Keratinocyte (primary cell): ENCODE data around the gene TOMM40. TPM values are rescaled to one million over a fixed set of nuclear protein-coding genes. Genes with fewer than 3 reads are reported as not detected.

Experiments used
- DNase-seq: peaks from one replicate; pipeline ENCODE4 v3.0.0-alpha.2; 2011; ENCODE audit warnings: low read depth, missing footprints, low spot score
- FAIRE-seq: peaks from 2 replicates; lab custom pipeline; 2011; peaks lifted over from hg19 to GRCh38; lab: Jason Lieb, UNC
- H2AFZ ChIP-seq: 2 replicates; pipeline ENCODE4 v1.6.0; 2012; ENCODE audit warnings: low read length, control low read depth, inconsistent platforms; ENCODE audit not compliant: control insufficient read depth
- H3K27ac ChIP-seq: 2 replicates; pipeline ENCODE4 v1.5.1; 2011; ENCODE audit warnings: low read length; ENCODE audit not compliant: control insufficient read depth, insufficient read depth
- H3K27me3 ChIP-seq: 3 replicates; pipeline ENCODE4 v1.6.0; 2011; ENCODE audit warnings: low read length; ENCODE audit not compliant: control insufficient read depth, insufficient read depth; ENCODE audit errors: extremely low read depth
- H3K36me3 ChIP-seq, 2 experiments: 2 replicates in 1 of 2; 3 replicates in 1 of 2; pipeline ENCODE4 v1.5.1; 2011; ENCODE audit warnings: low read length in 2 of 2, mild to moderate bottlenecking in 1 of 2; ENCODE audit not compliant: control insufficient read depth in 2 of 2, insufficient read depth in 2 of 2; ENCODE audit errors: extremely low read depth in 1 of 2
- H3K4me1 ChIP-seq: 3 replicates; pipeline ENCODE4 v1.5.1; 2011; ENCODE audit warnings: low read length; ENCODE audit not compliant: control insufficient read depth, insufficient read depth; ENCODE audit errors: extremely low read depth
- H3K4me2 ChIP-seq: 3 replicates; pipeline ENCODE4 v1.6.0; 2011; ENCODE audit warnings: low read depth, low read length; ENCODE audit not compliant: control insufficient read depth, insufficient read depth; ENCODE audit errors: extremely low read depth
- H3K4me3 ChIP-seq, 3 experiments: fragments of 200-600 bp in 1 of 3; sonication (generic) in 1 of 3; 2 replicates in 2 of 3; 3 replicates in 1 of 3; pipeline ENCODE4 v1.5.1; 2011 to 2016; ENCODE audit warnings: low read length in 3 of 3, mild to moderate bottlenecking in 3 of 3, control low read depth in 2 of 3, inconsistent platforms in 1 of 3, low read depth in 1 of 3, mixed read lengths in 1 of 3, mixed run types in 1 of 3, moderate library complexity in 1 of 3; ENCODE audit not compliant: control insufficient read depth in 2 of 3, insufficient read depth in 2 of 3; ENCODE audit errors: extremely low read depth in 1 of 3
- H3K79me2 ChIP-seq: 2 replicates; pipeline ENCODE4 v1.6.0; 2012; ENCODE audit warnings: low read length; ENCODE audit not compliant: control insufficient read depth, insufficient read depth
- H3K9ac ChIP-seq: 3 replicates; pipeline ENCODE4 v1.6.0; 2011; ENCODE audit warnings: low read length; ENCODE audit not compliant: control insufficient read depth, insufficient read depth; ENCODE audit errors: extremely low read depth
- H3K9me1 ChIP-seq: 3 replicates; pipeline ENCODE4 v1.6.0; 2011; ENCODE audit warnings: low read length; ENCODE audit not compliant: control insufficient read depth, insufficient read depth; ENCODE audit errors: extremely low read depth
- H3K9me3 ChIP-seq: 2 replicates; pipeline ENCODE4 v1.5.1; 2012; ENCODE audit warnings: low read depth, low read length; ENCODE audit not compliant: control insufficient read depth
- H4K20me1 ChIP-seq: 3 replicates; pipeline ENCODE4 v1.6.0; 2011; ENCODE audit warnings: low read length; ENCODE audit not compliant: control insufficient read depth, insufficient read depth; ENCODE audit errors: extremely low read depth
- EZH2 ChIP-seq: IDR thresholded peaks from one replicate; pipeline ENCODE4 v1.6.1; 2012; ENCODE audit warnings: inconsistent platforms, mild to moderate bottlenecking, low read length, moderate library complexity
- dilution Hi-C: fragments of 300-500 bp; cut with MboI; formaldehyde crosslinking; loops from one replicate; pipeline ENCODE4 v1.7.0; 2020; ENCODE audit warnings: low sequenced_read_pairs; ENCODE audit not compliant: extremely low pct_ligation_motif_present
- polyA plus RNA-seq, 5 experiments: library from polyadenylated mRNA; depleted of rRNA in 3 of 5; stranded (reverse) in 3 of 5; stranded (forward) in 1 of 5; unstranded in 1 of 5; fragments of >200 nt; gene quantifications; 1 replicate in 1 of 5; 2 replicates in 3 of 5; 3 replicates in 1 of 5; pipeline versions ENCODE4 v1.2.1 to v1.2.3, GENCODE V29; 2011 to 2012; ENCODE audit warnings: missing spikeins in 2 of 5, low read depth in 1 of 5, low replicate concordance in 1 of 5
- TF ChIP-seq, protein P1 (sequence below), 3 experiments: IDR thresholded peaks in 1 of 3; conservative IDR thresholded peaks in 1 of 3; optimal IDR thresholded peaks in 1 of 3; 2 replicates in 2 of 3; 3 replicates in 1 of 3; pipeline versions ENCODE3 to v1.5.1; 2011; ENCODE audit warnings: low read length in 3 of 3, mild to moderate bottlenecking in 3 of 3, moderate library complexity in 2 of 3, control low read depth in 1 of 3, inconsistent platforms in 1 of 3; ENCODE audit not compliant: insufficient read depth in 2 of 3; ENCODE audit errors: extremely low read depth in 1 of 3

The TOMM40 gene
- polyA plus RNA-seq, 1 donor (not counting 4 experiments of a cell fraction or from before 2014, with no cell fraction given), result 46.9 TPM

DNA sequence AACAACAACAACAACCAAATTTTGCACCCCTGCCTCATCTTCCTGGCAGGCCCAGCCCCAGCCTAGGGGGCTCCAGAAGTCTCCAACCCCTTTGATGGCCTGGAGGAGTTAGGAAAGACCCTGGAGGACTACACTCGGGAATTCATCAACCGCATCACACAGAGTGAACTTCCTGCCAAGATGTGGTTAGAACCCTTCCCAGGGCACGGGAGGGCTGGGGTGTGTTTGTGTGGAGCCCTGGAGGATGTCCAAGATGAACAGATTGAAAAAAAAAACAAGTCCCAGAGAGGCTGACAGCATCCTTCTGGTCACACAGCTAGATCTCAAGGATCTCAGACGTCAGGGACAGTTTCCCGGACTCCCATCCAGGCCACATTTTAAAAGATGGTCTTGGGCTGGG, 36.7 kb downstream of the TOMM40 start:
- Histone ChIP-seq H3K4me1 (peaks cover 4% of the 10 kb centered on the region), H3K4me2 (no peak overlapping the region), H3K9me3 (no peaks in the 10 kb centered on the region), H4K20me1 (no peaks in the 10 kb centered on the region), H3K36me3 (no peaks in the 10 kb centered on the region), H3K4me3 (no peak overlapping the region), H3K27ac (no peak overlapping the region), H3K9me1 (no peaks in the 10 kb centered on the region), H3K79me2 (no peaks in the 10 kb centered on the region), H3K9ac (no peak overlapping the region), H3K27me3 (peaks cover 4% of the 10 kb centered on the region), H2AFZ (no peak overlapping the region)
- DNase-seq, result no peak
- FAIRE-seq, result no peak
- dilution Hi-C loops, result no loop called here
- TF ChIP-seq, protein P1, sequence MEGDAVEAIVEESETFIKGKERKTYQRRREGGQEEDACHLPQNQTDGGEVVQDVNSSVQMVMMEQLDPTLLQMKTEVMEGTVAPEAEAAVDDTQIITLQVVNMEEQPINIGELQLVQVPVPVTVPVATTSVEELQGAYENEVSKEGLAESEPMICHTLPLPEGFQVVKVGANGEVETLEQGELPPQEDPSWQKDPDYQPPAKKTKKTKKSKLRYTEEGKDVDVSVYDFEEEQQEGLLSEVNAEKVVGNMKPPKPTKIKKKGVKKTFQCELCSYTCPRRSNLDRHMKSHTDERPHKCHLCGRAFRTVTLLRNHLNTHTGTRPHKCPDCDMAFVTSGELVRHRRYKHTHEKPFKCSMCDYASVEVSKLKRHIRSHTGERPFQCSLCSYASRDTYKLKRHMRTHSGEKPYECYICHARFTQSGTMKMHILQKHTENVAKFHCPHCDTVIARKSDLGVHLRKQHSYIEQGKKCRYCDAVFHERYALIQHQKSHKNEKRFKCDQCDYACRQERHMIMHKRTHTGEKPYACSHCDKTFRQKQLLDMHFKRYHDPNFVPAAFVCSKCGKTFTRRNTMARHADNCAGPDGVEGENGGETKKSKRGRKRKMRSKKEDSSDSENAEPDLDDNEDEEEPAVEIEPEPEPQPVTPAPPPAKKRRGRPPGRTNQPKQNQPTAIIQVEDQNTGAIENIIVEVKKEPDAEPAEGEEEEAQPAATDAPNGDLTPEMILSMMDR (optimal IDR thresholded peaks at IDR 0.05 in 1 of 3, IDR thresholded peaks at IDR 0.05 in 1 of 3, conservative IDR thresholded peaks at IDR 0.05 in 1 of 3; ENCODE audit: extremely low read depth in 1 of 3, insufficient read depth in 2 of 3, low read length in 3 of 3), result no peak
- TF ChIP-seq EZH2, result no peak

DNA sequence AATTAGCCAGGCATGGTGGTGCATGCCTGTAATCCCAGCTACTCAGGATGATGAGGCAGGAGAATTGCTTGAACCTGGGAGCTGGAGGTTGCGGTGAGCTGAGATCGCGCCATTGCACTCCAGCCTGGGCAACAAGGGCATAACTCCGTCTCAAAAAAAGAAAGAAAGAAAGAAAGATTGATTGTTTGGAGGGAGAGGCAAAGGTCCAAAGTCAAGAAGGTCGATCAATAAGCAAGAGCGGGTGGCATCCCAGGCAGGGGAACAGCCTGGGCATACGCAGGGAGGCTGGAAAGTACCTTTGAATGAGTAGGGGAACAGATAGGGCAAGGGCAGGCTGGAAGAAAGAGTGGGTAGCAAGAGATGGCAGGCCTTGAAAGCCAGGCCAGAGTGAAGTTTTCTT, 39.0 kb downstream of the TOMM40 start:
- Histone ChIP-seq H3K4me3 (no peak overlapping the region), H3K9me3 (no peaks in the 10 kb centered on the region), H3K79me2 (no peaks in the 10 kb centered on the region), H3K9me1 (no peaks in the 10 kb centered on the region), H3K4me2 (no peak overlapping the region), H2AFZ (no peak overlapping the region), H3K36me3 (no peaks in the 10 kb centered on the region), H3K27me3 (no peaks in the 10 kb centered on the region), H3K4me1 (peaks cover 4% of the 10 kb centered on the region), H4K20me1 (no peaks in the 10 kb centered on the region), H3K9ac (no peak overlapping the region), H3K27ac (no peak overlapping the region)
- no peak for FAIRE-seq
- dilution Hi-C loops, result no loop called here
- TF ChIP-seq EZH2, result no peak
- TF ChIP-seq, protein P1 (optimal IDR thresholded peaks at IDR 0.05 in 1 of 3, IDR thresholded peaks at IDR 0.05 in 1 of 3, conservative IDR thresholded peaks at IDR 0.05 in 1 of 3; ENCODE audit: extremely low read depth in 1 of 3, insufficient read depth in 2 of 3, low read length in 3 of 3), result no peak
- DNase-seq, result no peak
